Sigmoid colon (tissue), 4 donors: Measurements from ENCODE around the gene LY86.

ENCODE experiments used
- CTCF ChIP-seq, 4 experiments: fragments of 450-650 bp in 3 of 4; fragments of 200-600 bp in 1 of 4; IDR thresholded peaks; one replicate each; pipeline ENCODE4 v1.5.1; 2016 to 2019; ENCODE audit warnings: antibody characterized with exemption in 4 of 4, mild to moderate bottlenecking in 3 of 4, moderate library complexity in 2 of 4
- EP300 ChIP-seq, 4 donors: sonication (generic); formaldehyde crosslinking; IDR thresholded peaks; one replicate each; pipeline ENCODE4 v1.6.1; 2017; ENCODE audit warnings: antibody characterized with exemption in 4 of 4
- POLR2A ChIP-seq, 2 donors: fragments of 450-650 bp; IDR thresholded peaks; one replicate each; pipeline ENCODE4 v1.6.1; 2016; ENCODE audit warnings: antibody characterized with exemption in 2 of 2, mild to moderate bottlenecking in 2 of 2, moderate library complexity in 2 of 2
- POLR2AphosphoS5 ChIP-seq, 4 donors: sonication (generic); formaldehyde crosslinking; IDR thresholded peaks; one replicate each; pipeline ENCODE4 v1.6.1; 2017; ENCODE audit warnings: antibody characterized with exemption in 4 of 4

GRCh38 chr6:6582131-6582530 is 6.4 kb upstream of the LY86 start:
- no peak for TF ChIP-seq CTCF (IDR thresholded peaks at IDR 0.05)
- TF ChIP-seq EP300 (IDR thresholded peaks at IDR 0.05) = no peak
- no peak for TF ChIP-seq POLR2A (IDR thresholded peaks at IDR 0.05)
- no peak for TF ChIP-seq POLR2AphosphoS5 (IDR thresholded peaks at IDR 0.05)
